ENCODE results near the gene TMEM178A. TPM values are rescaled to one million over a fixed set of nuclear protein-coding genes. Genes with fewer than 3 reads are reported as not detected.

TMEM178A gene
- total RNA-seq, 1 donor from 2014 or later, result 9.3 TPM

DNA sequence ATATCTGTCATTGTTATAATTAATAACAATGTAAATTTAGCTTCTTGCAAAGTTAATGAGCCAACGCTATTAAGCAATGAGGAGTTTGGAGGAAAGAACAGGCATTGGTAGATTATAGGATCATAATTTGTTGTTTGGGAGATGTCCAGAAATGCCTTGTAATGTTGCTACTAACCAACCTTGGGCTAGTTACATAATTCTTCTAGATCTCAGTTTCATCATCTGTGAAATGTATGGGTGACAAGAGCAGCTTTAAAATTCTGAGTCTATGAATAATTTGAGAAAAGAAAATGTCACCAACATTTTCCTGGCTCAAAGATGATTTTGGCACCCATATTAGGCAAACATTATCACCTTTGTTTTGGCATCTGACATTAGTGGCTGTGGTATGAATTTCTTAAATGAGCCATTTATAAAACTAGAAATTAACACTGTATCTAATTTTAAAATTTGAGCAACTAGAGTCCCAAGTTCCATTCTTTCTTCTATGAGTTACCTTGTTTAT lies 2.9 kb downstream of the TMEM178A start:
- DNase-seq (ENCODE audit: extremely low spot score, unreplicated experiment), result no peak
- Mint-ChIP-seq H3K4me3 (peak overlapping the region; percentile 9), H3K27me3 (peaks cover 66% of the 10 kb centered on the region), H3K9me3 (no peaks in the 10 kb centered on the region), H3K27ac (no peak overlapping the region), H3K4me1 (ENCODE audit: unreplicated experiment) (peaks cover 19% of the 10 kb centered on the region), H3K36me3 (peaks cover 3% of the 10 kb centered on the region)
- TF ChIP-seq, protein P1, sequence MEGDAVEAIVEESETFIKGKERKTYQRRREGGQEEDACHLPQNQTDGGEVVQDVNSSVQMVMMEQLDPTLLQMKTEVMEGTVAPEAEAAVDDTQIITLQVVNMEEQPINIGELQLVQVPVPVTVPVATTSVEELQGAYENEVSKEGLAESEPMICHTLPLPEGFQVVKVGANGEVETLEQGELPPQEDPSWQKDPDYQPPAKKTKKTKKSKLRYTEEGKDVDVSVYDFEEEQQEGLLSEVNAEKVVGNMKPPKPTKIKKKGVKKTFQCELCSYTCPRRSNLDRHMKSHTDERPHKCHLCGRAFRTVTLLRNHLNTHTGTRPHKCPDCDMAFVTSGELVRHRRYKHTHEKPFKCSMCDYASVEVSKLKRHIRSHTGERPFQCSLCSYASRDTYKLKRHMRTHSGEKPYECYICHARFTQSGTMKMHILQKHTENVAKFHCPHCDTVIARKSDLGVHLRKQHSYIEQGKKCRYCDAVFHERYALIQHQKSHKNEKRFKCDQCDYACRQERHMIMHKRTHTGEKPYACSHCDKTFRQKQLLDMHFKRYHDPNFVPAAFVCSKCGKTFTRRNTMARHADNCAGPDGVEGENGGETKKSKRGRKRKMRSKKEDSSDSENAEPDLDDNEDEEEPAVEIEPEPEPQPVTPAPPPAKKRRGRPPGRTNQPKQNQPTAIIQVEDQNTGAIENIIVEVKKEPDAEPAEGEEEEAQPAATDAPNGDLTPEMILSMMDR (conservative IDR thresholded peaks at IDR 0.05), result no peak

DNA sequence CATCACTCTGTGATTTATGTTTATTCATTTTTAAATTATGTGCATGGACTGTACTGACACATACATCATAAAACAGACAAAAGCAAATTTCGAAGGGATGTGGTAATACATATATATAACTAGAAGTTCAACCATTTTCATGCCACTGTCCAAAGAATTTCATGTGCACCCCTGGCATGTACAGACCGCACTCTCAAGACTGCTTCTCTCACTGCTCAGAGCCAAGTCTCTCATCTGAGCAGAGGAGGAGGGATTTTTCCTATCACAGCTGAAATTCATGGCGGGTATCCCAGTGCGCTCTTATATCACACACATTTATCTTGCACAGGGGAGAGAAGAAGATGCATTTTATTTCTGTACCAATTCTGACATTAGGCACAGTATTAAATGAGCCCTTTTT lies 5.9 kb downstream of the TMEM178A start:
- Mint-ChIP-seq H3K9me3 (no peaks in the 10 kb centered on the region), H3K36me3 (peaks cover 3% of the 10 kb centered on the region), H3K4me3 (no peak overlapping the region), H3K27me3 (peaks cover 48% of the 10 kb centered on the region), H3K27ac (no peak overlapping the region), H3K4me1 (ENCODE audit: unreplicated experiment) (peaks cover 13% of the 10 kb centered on the region)
- no peak for DNase-seq (ENCODE audit: extremely low spot score, unreplicated experiment)
- TF ChIP-seq, protein P1 (conservative IDR thresholded peaks at IDR 0.05), result no peak

DNA sequence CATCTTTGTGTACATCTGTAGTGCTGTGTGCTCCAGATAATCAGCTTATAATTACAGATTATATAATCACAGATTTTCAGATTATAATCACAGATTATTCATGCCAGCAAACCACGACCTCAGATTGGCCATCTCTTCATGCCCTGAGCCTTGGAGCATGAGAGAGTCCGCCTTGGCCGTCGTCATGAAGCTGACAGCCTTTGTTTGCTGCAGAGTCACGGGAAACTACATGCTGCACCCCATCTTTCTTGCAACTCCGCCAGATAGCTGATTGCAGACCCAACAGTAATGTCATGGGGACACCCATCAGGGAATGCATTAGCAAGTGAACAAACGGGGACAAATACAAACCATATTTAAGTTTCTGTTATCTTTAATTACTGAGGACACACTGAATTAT lies 7.3 kb downstream of the TMEM178A start:
- TF ChIP-seq, protein P1 (conservative IDR thresholded peaks at IDR 0.05), result no peak
- Mint-ChIP-seq H3K4me3 (no peak overlapping the region), H3K4me1 (ENCODE audit: unreplicated experiment) (no peaks in the 10 kb centered on the region)

DNA sequence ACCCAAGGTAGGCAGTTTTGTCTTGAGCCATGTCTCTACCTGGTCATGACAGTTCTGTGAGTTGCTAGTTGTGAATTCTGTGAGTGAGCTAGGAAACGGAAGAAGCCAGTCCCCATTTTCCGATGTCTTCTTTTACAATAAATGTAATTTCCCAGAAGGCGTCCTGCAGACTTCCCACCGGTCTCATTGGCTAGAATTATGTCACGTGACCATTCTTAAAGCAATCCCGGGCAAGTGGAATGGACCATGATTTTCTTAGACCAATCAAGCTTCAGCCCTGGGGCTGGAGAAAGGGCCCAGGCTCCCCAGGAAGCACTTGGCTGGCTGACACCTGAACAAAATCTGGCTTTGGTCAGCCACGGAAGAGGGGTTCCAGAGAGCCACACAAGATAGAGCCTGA lies 10.6 kb downstream of the TMEM178A start:
- Mint-ChIP-seq H3K4me1 (ENCODE audit: unreplicated experiment) (no peaks in the 10 kb centered on the region), H3K27me3 (peaks cover 14% of the 10 kb centered on the region), H3K27ac (no peak overlapping the region), H3K9me3 (peaks cover 8% of the 10 kb centered on the region), H3K4me3 (no peak overlapping the region), H3K36me3 (peaks cover 3% of the 10 kb centered on the region)
- TF ChIP-seq, protein P1 (conservative IDR thresholded peaks at IDR 0.05), result no peak
- DNase-seq (ENCODE audit: extremely low spot score, unreplicated experiment), result no peak

More for the DNA sequence above, 7.3 kb downstream of the TMEM178A start:
- peaks cover 5% of the 10 kb centered on the region for H3K9me3 Mint-ChIP-seq
- no peak overlapping the region for H3K27ac Mint-ChIP-seq
- peaks cover 38% of the 10 kb centered on the region for H3K27me3 Mint-ChIP-seq
- DNase-seq (ENCODE audit: extremely low spot score, unreplicated experiment), result no peak
- H3K36me3 Mint-ChIP-seq, result peaks cover 3% of the 10 kb centered on the region

DNA sequence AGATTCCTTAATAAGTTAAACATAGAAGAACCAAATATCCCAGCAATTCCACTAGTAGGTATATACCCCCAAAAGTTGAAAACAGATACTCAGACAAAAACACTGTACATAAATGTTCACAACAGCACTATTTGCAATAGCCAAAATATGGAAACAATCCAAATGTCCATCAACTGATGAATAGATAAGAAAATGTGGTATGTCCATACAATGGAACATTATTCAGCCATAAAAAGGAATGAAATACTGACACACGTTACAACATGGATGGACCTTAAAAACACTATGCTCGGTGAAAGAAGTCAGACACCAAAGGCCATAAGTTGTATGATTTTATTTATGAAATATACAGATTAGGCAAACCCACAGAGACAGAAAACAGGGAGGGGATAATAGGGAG lies 12.5 kb downstream of the TMEM178A start:
- no peak for DNase-seq (ENCODE audit: extremely low spot score, unreplicated experiment)
- Mint-ChIP-seq H3K9me3 (peaks cover 8% of the 10 kb centered on the region), H3K27ac (no peak overlapping the region), H3K4me1 (ENCODE audit: unreplicated experiment) (no peaks in the 10 kb centered on the region), H3K27me3 (peaks cover 5% of the 10 kb centered on the region), H3K36me3 (peaks cover 3% of the 10 kb centered on the region), H3K4me3 (no peak overlapping the region)
- TF ChIP-seq, protein P1 (conservative IDR thresholded peaks at IDR 0.05), result no peak

DNA sequence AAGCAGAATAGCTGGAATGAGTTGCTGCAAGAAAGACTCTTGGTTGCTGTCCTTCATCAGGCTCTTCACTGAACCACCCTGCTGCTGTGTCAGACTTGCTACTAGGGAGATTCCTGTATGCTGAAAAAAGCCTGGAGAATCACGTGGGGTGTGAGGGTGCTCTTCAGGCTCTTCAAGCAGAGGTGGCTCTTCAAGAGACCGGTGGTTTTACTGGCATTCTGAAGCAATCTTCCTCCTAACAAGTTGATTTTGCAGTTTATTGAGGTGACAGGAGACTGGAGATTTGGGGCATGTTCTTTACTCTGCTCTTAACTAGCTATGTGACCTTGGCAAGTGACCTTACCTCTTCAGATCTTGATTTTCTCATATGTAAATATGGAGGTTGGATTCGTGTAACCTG lies 14.1 kb downstream of the TMEM178A start:
- Mint-ChIP-seq H3K9me3 (peaks cover 8% of the 10 kb centered on the region), H3K27ac (no peak overlapping the region), H3K27me3 (peaks cover 4% of the 10 kb centered on the region), H3K4me1 (ENCODE audit: unreplicated experiment) (peaks cover 3% of the 10 kb centered on the region), H3K4me3 (no peak overlapping the region), H3K36me3 (peaks cover 3% of the 10 kb centered on the region)
- DNase-seq (ENCODE audit: extremely low spot score, unreplicated experiment), result no peak
- TF ChIP-seq, protein P1 (conservative IDR thresholded peaks at IDR 0.05), result no peak
